MM.1S (cell line): ENCODE measurements around the gene EVL.
"Not testable (repeated sequence)": the region's sequence is repeated elsewhere in the genome, so short reads cannot be mapped to it uniquely, and the experiment has no call there.

Experiments used
- DNase-seq: peaks from one replicate; pipeline ENCODE4 v3.0.0-alpha.2; 2015
- H2AFZ ChIP-seq: fragments of 300-600 bp; sonication (generic); 2 replicates; pipeline ENCODE4 v1.6.0; 2016; ENCODE audit warnings: antibody characterized with exemption, low read length
- H3F3A ChIP-seq: fragments of 300-600 bp; sonication (generic); 2 replicates; pipeline ENCODE4 v1.6.1; 2016; ENCODE audit warnings: mild to moderate bottlenecking, antibody characterized with exemption, low read length, moderate library complexity, mixed read lengths; ENCODE audit not compliant: insufficient read depth
- H3K27ac ChIP-seq: fragments of 300-600 bp; sonication (generic); 2 replicates; pipeline ENCODE4 v1.5.1; 2016; ENCODE audit warnings: mild to moderate bottlenecking, low read length
- H3K27me3 ChIP-seq: fragments of 300-600 bp; sonication (generic); replicated peaks from 2 replicates; pipeline ENCODE4 v1.6.0; 2016; ENCODE audit warnings: low read length; ENCODE audit not compliant: insufficient read depth
- H3K36me3 ChIP-seq: fragments of 300-600 bp; sonication (generic); replicated peaks from 2 replicates; pipeline ENCODE4 v1.6.1; 2016; ENCODE audit warnings: mild to moderate bottlenecking, low read length, mixed read lengths; ENCODE audit not compliant: insufficient read depth
- H3K4me1 ChIP-seq: fragments of 300-600 bp; sonication (generic); 2 replicates; pipeline ENCODE4 v1.6.1; 2016; ENCODE audit warnings: low read length, mixed read lengths
- H3K4me2 ChIP-seq: fragments of 300-600 bp; sonication (generic); 2 replicates; pipeline ENCODE4 v1.6.0; 2016; ENCODE audit warnings: low read depth, low read length
- H3K4me3 ChIP-seq: fragments of 300-600 bp; sonication (generic); 2 replicates; pipeline ENCODE4 v1.5.1; 2016; ENCODE audit warnings: low read length, mixed read lengths
- H3K79me2 ChIP-seq: fragments of 300-600 bp; sonication (generic); 2 replicates; pipeline ENCODE4 v1.6.1; 2016; ENCODE audit warnings: mixed run types, low read length, mixed read lengths
- H3K9ac ChIP-seq: fragments of 300-600 bp; sonication (generic); 2 replicates; pipeline ENCODE4 v1.6.1; 2016; ENCODE audit warnings: low read length, mixed read lengths
- H3K9me2 ChIP-seq: fragments of 300-600 bp; sonication (generic); replicated peaks from 2 replicates; pipeline ENCODE4 v1.6.1; 2016; ENCODE audit warnings: mild to moderate bottlenecking, low read length, mixed read lengths; ENCODE audit not compliant: insufficient read depth
- H3K9me3 ChIP-seq: fragments of 300-600 bp; sonication (generic); replicated peaks from 2 replicates; pipeline ENCODE4 v1.6.1; 2016; ENCODE audit warnings: mild to moderate bottlenecking, low read length, mixed read lengths; ENCODE audit not compliant: insufficient read depth
- H4K20me1 ChIP-seq: fragments of 300-600 bp; sonication (generic); 2 replicates; pipeline ENCODE4 v1.6.1; 2016; ENCODE audit warnings: mild to moderate bottlenecking, low read length, moderate library complexity, mixed read lengths; ENCODE audit not compliant: insufficient read depth
- EZH2 ChIP-seq: fragments of 300-600 bp; sonication (generic); optimal IDR thresholded peaks from 2 replicates; pipeline ENCODE3; 2017; ENCODE audit warnings: low read depth, mild to moderate bottlenecking, antibody characterized with exemption, low read length, mixed read lengths
- EZH2phosphoT487 ChIP-seq: fragments of 300-600 bp; sonication (generic); IDR thresholded peaks from 2 replicates; pipeline ENCODE4 v1.6.1; 2018; ENCODE audit warnings: antibody characterized with exemption, low read length
- TF ChIP-seq, protein P1 (sequence below): fragments of 300-600 bp; sonication (generic); IDR thresholded peaks from 2 replicates; pipeline ENCODE4 v1.5.1; 2016; ENCODE audit warnings: antibody characterized with exemption, low read length, mixed read lengths

Gene EVL

DNA sequence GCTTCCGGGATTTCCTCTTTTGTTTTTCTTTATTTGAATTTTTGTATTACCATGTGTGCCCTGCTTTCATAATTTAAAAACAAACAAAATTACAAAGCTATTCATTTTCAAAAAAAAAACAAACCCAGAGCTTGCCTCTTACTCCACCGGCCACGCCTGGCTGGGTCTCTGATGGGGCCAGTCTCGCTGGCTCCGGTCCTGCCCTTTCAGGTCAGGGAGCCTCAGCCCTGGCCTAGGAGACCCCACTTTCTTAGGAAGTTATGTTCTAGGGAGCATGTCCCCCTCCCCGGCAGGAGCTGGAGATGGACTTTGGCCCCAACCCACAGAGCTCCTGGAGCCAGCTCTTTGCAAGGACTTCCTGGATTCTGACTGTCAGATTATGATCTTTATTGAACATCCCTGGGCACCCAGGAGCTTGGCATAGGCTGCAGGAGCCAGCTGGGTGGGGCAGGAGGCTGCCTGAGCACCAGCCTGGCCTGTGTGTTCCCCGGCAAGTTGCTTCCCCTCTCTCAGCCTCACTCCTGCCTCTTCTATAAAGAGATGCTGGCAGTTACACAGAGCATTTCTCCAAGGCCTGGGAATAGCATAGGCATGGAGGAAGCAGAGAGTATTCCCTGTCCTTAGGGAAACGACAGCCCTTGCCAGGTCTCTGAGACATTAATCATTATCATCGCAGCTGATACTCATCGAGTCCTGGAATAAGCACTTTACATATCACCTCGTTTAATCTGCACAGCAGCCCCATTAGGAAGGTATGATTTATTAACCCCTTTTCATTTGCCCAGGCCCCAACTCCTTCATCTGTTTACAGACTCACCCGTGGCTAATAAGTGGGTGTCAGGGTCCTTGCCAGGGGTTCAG is 90.8 kb downstream of the EVL start:
- H4K20me1 ChIP-seq = no peaks in the 10 kb centered on the region
- H3K79me2 ChIP-seq = no peaks in the 10 kb centered on the region
- H3K36me3 ChIP-seq = no peaks in the 10 kb centered on the region
- no peaks in the 10 kb centered on the region for H3K4me1 ChIP-seq
- H3K9me3 ChIP-seq = no peaks in the 10 kb centered on the region
- no peak overlapping the region for H3K4me2 ChIP-seq
- TF ChIP-seq, protein P1, sequence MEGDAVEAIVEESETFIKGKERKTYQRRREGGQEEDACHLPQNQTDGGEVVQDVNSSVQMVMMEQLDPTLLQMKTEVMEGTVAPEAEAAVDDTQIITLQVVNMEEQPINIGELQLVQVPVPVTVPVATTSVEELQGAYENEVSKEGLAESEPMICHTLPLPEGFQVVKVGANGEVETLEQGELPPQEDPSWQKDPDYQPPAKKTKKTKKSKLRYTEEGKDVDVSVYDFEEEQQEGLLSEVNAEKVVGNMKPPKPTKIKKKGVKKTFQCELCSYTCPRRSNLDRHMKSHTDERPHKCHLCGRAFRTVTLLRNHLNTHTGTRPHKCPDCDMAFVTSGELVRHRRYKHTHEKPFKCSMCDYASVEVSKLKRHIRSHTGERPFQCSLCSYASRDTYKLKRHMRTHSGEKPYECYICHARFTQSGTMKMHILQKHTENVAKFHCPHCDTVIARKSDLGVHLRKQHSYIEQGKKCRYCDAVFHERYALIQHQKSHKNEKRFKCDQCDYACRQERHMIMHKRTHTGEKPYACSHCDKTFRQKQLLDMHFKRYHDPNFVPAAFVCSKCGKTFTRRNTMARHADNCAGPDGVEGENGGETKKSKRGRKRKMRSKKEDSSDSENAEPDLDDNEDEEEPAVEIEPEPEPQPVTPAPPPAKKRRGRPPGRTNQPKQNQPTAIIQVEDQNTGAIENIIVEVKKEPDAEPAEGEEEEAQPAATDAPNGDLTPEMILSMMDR = no peak
- no peak for TF ChIP-seq EZH2phosphoT487
- no peak for TF ChIP-seq EZH2
- no peak overlapping the region for H3K27ac ChIP-seq
- H3K4me3 ChIP-seq = no peak overlapping the region
- H3K9ac ChIP-seq = no peak overlapping the region
- no peaks in the 10 kb centered on the region for H3F3A ChIP-seq
- no peak overlapping the region for H2AFZ ChIP-seq
- DNase-seq = no peak
- no peaks in the 10 kb centered on the region for H3K27me3 ChIP-seq
- no peaks in the 10 kb centered on the region for H3K9me2 ChIP-seq

DNA sequence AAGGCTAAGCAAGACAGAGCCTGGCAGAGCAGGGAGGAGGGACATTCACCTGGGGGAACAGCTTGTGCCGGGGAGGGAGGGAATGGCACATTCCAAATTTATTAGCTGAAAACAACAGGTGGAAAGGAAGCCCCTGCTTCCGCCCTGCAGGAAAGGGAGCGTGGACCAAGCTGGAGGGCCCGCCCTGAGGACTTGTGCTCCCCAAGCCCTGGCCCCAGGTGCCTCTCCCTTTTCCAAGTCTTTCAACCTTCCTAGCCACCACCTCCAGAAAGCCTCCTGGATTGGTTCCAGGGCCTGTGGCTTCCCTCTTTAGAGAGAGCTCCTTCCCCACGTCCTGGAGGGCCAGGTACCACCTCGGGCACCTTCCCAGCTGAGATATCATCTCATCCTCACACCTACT is 91.6 kb downstream of the EVL start:
- Histone ChIP-seq H3K27me3 (no peaks in the 10 kb centered on the region), H3K4me2 (no peak overlapping the region), H3K27ac (no peak overlapping the region)

DNA sequence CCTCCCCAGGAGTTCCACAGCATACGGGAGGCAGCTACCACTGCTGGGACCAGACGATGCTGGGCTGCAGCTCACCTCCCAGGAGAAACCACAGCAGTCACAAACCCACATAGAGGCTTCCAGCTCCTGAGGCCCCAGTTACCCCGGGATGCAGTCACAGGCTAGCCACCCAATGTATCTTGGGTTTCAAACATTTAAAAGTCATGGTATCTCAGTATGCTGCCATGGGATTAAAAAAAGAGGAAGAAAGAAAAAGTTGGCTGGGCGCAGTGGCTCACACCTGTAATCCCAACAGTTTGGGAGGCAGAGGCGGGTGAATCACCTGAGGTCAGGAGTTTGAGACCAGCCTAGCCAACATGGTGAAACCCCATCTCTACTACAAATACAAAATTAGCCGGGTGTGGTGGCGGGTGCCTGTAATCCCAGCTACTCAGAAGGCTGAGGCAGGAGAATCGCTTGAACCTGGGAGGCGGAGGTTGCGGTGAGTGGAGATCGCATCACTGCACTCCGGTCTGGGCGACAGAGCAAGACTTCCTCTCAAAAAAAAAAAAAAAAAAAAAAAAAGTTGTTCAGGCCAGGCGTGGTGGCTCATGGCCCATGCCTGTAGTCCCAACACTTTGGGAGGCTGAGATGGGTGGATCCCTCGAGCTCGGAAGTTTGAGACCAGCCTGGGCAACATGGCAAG is 92.5 kb downstream of the EVL start:
- H3K4me3 ChIP-seq, H3K27ac ChIP-seq, H3K36me3 ChIP-seq, DNase-seq, H4K20me1 ChIP-seq, H3K79me2 ChIP-seq, H3K4me1 ChIP-seq, H3K4me2 ChIP-seq, H3K27me3 ChIP-seq, H3K9me2 ChIP-seq, H3K9ac ChIP-seq, H3F3A ChIP-seq, H3K9me3 ChIP-seq, H2AFZ ChIP-seq: not testable (repeated sequence)

More for the DNA sequence above, 91.6 kb downstream of the EVL start:
- no peaks in the 10 kb centered on the region for H4K20me1 ChIP-seq
- H3K9me2 ChIP-seq = no peaks in the 10 kb centered on the region
- H3K4me1 ChIP-seq = no peaks in the 10 kb centered on the region
- no peak for DNase-seq
- no peak overlapping the region for H2AFZ ChIP-seq
- H3K36me3 ChIP-seq = no peaks in the 10 kb centered on the region
- no peaks in the 10 kb centered on the region for H3K9me3 ChIP-seq
- TF ChIP-seq, protein P1 = no peak
- TF ChIP-seq EZH2 (no peak), EZH2phosphoT487 (no peak)
- H3K9ac ChIP-seq = no peak overlapping the region
- no peaks in the 10 kb centered on the region for H3K79me2 ChIP-seq
- H3F3A ChIP-seq = no peaks in the 10 kb centered on the region
- no peak overlapping the region for H3K4me3 ChIP-seq
